Activated CD8-positive, alpha-beta memory T cell treated with anti-CD3 and anti-CD28 coated beads for 24 hours (primary cell): ENCODE data around the gene OMD.
"Not testable (repeated sequence)": the region's sequence is repeated elsewhere in the genome, so short reads cannot be mapped to it uniquely, and the experiment has no call there.

Experiments used
- DNase-seq: peaks from one replicate; pipeline ENCODE4 v3.0.0-alpha.2; 2020

Gene OMD

GRCh38 chr9:92424340-92424739, at the start of gene OMD:
OMD (minus strand) TSS chr9:92424471; CDS start chr9:92417558, 6,913 bp downstream.
- DNase-seq, result no peak

GRCh38 chr9:92468206-92468605, 43.9 kb upstream of the OMD start:
- no peak for DNase-seq

GRCh38 chr9:92467511-92467910, 43.2 kb upstream of the OMD start:
- no peak for DNase-seq

GRCh38 chr9:92467041-92467440, 42.8 kb upstream of the OMD start:
- DNase-seq, result no peak

GRCh38 chr9:92463984-92464383, 39.7 kb upstream of the OMD start:
- no peak for DNase-seq

- no peak for DNase-seq
These were observed 39.1 kb upstream of the OMD start for GRCh38 chr9:92463387-92463786.

GRCh38 chr9:92457576-92457975, 33.3 kb upstream of the OMD start:
- no peak for DNase-seq

- DNase-seq, result no peak
These were observed 30.9 kb upstream of the OMD start for GRCh38 chr9:92455217-92455616.

GRCh38 chr9:92446536-92446935, 22.3 kb upstream of the OMD start:
- DNase-seq, result no peak

- no peak for DNase-seq
These were observed 20.6 kb upstream of the OMD start for GRCh38 chr9:92444841-92445240.

GRCh38 chr9:92440751-92441046, 16.4 kb upstream of the OMD start:
- no peak for DNase-seq

- no peak for DNase-seq
These were observed 15.9 kb upstream of the OMD start for GRCh38 chr9:92439921-92440750.

GRCh38 chr9:92438900-92439526, 14.7 kb upstream of the OMD start:
- DNase-seq, result no peak

GRCh38 chr9:92435263-92435662, 11.0 kb upstream of the OMD start:
- no peak for DNase-seq

GRCh38 chr9:92432972-92433548, 8.8 kb upstream of the OMD start:
- no peak for DNase-seq

GRCh38 chr9:92432350-92432749, 8.1 kb upstream of the OMD start:
- no peak for DNase-seq

GRCh38 chr9:92429836-92430235, 5.6 kb upstream of the OMD start:
- no peak for DNase-seq

GRCh38 chr9:92426501-92427145, 2.4 kb upstream of the OMD start:
- DNase-seq, result no peak

GRCh38 chr9:92425474-92425873, 1.2 kb upstream of the OMD start:
- no peak for DNase-seq

GRCh38 chr9:92423612-92424011, 659 bp downstream of the OMD start:
- DNase-seq, result no peak

- no peak for DNase-seq
These were observed 1.5 kb downstream of the OMD start for GRCh38 chr9:92422611-92423338.

GRCh38 chr9:92414566-92414965, 9.7 kb downstream of the OMD start:
- no peak for DNase-seq

GRCh38 chr9:92411157-92411556, 13.1 kb downstream of the OMD start:
- DNase-seq, result not testable (repeated sequence)
